NOMO-1 treated with dmso at 0.1 percent for 144 hours (cell line): ENCODE measurements around the gene TRERF1.
"Not testable (repeated sequence)": the region's sequence is repeated elsewhere in the genome, so short reads cannot be mapped to it uniquely, and the experiment has no call there.

Experiments used
- DNase-seq: peaks from one replicate; lab custom pipeline; 2025; ENCODE audit not compliant: unreplicated experiment; lab: John Stamatoyannopoulos, UW

The TRERF1 gene

DNA sequence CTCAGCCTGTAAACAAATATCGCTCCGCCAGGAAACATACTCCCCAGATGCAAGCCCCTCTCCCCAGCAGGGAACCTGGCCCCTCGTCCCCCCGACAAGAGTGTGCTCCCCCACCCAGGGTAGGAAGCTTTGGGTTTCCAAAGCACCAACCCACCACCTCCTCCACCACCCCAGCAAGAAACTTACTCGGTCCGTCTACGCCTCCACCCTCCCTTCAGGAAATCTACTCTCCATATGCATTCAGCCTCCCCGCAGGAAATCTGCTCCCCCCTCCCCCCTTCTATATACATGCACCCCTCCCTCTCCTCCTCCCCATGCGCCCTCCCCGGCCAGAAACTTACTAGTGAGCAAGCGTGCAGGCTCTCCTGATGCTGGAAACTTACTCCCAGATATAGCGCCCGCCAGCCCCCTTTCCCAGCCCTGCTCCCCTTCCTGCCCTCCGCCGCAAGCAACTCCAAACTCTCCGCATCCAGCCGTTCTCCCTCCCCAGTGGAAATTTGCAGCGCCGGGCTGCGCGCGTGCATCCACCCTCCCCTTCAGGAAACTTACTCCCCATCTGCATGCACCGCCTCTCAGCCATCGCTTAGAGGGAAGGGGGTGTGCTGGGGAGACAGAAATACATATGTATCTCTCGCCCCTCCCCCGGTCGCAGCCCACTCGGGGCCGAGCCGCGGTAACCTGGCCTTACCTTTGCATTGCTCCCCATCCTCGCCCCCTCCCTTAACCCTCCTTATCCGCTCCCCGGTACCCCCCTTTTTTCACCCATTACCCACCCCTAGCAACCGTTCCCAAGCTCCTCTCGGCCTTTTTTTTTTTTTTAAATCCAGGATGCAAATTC is at the start of gene TRERF1:
TSS of gene TRERF1 (minus strand) at position 594 of the 838 bp plus-strand sequence. CDS start 182,336 bp downstream, outside the sequence.
- peak; percentile 85 for DNase-seq

DNA sequence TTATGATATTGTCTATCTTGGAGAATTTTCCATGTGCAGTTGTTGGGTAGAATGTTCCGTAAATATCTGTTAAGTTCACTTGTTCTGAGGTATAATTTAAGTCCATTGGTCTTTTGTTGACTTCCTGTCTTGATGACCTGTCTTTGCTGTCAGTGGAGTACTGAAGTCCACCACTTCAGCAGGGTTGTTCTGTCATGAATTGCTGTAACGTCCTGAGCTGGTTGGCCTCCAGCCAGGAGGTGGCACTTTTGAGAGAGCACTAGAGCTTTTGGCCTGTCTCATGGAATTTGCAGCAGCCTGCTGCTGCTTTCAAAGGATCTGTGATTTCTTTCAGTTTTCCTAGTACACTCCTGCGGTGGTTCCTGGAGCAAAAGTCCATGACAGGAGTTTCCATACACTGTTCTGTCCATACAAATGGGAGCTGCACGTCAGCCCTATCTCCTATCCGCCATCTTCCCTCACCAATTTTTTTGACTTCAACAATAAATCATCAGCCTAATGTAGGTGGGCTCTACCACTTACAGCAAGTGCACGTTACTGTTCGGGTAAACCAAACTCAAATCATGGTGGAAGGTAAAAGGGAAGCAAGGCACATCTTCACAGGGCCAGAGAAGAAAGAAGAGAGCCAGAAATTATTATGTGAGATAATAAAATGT is 46.9 kb upstream of the TRERF1 start:
- no peak for DNase-seq

DNA sequence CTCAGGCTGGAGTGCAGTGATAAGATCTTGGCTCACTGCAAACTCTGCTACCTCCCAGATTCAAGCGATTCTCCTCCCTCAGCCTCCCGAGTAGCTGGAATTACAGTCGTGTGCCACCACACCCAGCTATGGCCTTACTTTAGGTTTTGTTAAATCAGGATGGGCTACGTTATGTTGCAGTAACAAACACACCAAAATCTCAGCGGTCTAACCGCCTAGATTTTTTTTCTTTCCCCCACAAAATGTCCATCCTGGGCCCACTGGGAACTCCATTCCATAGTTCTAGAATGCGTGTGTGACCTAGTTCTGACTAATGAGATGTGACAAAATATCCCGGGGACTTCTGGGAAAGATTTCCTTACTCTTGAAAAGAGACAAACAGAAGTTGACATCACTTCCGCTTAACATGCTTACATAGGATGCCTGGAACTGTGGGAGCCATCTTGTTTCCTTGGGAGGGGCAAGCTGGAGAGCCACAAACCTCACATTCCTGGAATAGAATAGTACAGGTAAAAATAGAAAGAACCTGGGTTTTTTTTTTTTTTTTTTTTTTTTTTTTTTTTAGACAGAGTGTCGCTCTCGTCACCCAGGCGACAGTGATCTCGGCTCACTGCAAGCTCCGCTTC is 42.3 kb upstream of the TRERF1 start:
- no peak for DNase-seq

DNA sequence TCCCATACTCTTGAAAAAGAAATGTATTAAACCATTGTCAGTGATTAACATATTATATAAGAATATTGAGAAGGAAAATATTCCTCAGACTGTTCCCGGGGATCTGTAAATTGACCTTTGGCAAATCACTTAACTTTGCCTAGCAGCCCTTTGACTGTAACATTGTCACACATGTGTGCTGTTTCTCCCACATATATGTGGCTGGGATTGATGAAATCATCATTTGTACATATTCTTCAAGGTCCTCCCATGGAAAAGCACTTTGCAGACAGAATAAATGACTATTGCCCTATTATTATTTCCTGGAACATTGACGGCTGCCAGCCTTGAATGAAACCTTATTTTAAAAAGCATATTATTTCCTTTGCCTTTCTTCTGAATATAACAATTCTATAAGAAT is 36.4 kb upstream of the TRERF1 start:
- no peak for DNase-seq

- DNase-seq = no peak
Observed at GRCh38 chr6:42484261-42484660, 32.5 kb upstream of the TRERF1 start.

DNA sequence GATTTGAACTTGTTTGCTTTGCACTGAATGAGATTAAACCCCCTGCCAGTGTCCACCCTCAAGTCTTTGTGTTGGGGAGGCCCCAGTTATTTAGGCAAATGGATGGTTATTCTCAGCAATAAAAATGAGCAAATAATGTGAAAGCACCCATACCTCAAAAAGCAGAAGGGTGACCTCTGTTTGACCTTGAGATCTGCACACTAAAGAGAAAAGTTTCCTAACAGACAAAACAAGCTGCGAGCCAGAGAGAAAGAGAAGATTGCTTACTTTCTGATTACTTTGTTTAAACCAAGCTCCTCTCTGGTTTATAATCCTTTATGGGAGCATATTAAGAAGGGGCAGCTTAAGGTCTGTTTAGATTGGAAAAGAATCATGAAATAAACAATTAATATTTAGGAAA is 30.4 kb upstream of the TRERF1 start:
- no peak for DNase-seq

GRCh38 chr6:42471714-42472113 is 20.0 kb upstream of the TRERF1 start:
- no peak for DNase-seq

- DNase-seq = no peak
Observed at GRCh38 chr6:42471142-42471541, 19.4 kb upstream of the TRERF1 start.

DNA sequence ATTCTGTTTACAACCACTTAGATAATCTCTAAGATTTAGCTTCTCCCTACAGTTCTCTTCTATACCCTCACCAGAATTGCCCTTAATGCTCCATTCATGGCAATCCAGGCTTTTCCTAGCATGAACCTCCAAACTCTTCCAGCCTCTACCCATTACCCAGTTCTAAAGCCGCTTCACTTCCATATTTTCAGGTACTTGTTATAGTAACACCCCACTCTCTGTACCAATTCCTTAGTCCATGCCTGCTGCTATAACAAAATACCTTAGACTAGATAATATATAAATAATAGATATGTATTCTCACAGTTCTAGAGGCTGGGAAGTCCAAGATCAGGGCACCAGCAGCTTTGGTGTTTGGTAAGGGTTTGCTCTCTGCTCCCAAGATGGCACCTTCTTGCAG is 16.5 kb upstream of the TRERF1 start:
- DNase-seq = no peak

- DNase-seq = no peak
Observed at GRCh38 chr6:42467651-42468050, 15.9 kb upstream of the TRERF1 start.

DNA sequence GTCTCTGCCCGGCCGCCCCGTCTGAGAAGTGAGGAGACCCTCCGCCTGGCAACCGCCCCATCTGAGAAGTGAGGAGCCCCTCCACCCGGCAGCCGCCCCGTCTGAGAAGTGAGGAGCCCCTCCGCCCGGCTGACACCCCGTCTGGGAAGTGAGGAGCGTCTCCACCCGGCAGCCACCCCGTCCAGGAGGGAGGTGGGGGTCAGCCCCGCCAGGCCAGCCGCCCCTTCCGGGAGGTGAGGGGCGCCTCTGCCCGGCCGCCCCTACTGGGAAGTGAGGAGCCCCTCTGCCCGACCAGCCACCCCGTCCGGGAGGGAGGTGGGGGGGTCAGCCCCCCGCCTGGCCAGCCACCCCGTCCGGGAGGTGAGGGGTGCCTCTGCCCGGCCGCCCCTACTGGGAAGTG is 14.7 kb upstream of the TRERF1 start:
- DNase-seq = not testable (repeated sequence)

GRCh38 chr6:42462474-42462972 is 10.8 kb upstream of the TRERF1 start:
- no peak for DNase-seq

GRCh38 chr6:42460883-42461282 is 9.2 kb upstream of the TRERF1 start:
- DNase-seq = no peak

GRCh38 chr6:42459888-42460287 is 8.2 kb upstream of the TRERF1 start:
- DNase-seq = no peak

DNA sequence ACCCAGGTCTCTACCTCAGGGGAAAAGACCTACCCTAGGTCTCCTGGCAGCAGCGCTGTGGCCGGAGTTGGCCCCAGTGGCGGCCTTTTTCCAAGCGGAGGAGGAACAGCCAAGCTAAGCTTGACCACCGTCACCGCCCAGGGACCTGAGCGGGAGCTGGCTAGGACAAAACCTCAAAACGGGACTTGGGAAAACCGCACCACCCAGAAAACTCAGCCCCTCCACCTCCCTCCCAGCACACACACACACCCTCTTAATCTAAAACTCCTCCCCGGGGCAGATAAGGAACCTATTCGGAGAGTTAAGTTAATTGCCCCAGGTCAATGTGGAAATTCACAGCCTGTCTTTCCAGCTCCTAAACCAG is 2.7 kb upstream of the TRERF1 start:
- DNase-seq = no peak

DNA sequence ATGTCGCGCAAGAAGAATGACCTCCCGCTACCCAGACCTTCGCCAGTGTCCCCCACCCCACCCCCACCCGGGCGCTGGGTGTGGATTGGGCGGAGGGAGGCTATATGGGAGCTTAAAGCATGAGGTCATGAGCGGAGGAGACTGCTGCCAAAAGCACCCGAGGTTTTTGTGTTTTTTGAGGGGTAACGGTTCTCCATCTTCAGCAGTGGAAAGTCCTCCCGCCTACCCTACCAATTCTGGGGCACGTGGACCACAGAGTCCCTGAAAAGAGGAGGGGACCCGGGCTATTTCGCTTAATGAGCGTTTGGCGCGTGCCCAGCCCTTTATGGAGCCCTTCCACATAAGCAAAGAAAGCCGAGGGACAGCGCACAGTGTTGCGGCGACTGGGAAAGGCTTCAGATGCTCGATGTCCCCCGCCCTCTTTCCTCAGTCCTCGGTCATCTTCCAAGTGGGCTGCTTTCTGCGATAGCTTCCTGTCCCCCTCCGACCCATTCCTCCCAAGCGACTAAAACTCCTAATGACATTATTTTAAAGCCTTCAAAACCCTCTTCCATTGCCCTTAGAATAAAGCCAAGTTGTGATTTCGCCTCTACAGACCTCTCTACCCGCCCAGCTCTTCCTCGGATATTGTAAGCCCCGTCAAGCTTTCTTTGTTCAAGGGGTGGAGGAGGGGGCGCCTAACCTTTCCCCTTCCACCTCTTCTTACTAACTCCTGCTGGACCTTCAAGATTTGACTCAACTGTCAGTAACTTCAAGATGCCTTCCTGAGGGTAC is 2.1 kb upstream of the TRERF1 start:
- no peak for DNase-seq

GRCh38 chr6:42453031-42453653 is 1.4 kb upstream of the TRERF1 start:
- DNase-seq = peak; percentile 79

- DNase-seq = peak; percentile 87
Observed at GRCh38 chr6:42452171-42453030, 675 bp upstream of the TRERF1 start.

- DNase-seq = no peak
Observed at GRCh38 chr6:42450477-42451332, 1.0 kb downstream of the TRERF1 start.
